T-helper 17 cell (primary cell): ENCODE measurements around the gene PILRB. TPM values are rescaled to one million over a fixed set of nuclear protein-coding genes. Genes with fewer than 3 reads are reported as not detected.
A peak's percentile ranks its signal among the peaks of the same experiment; 100 is the strongest.
"Not testable (repeated sequence)": the region's sequence is repeated elsewhere in the genome, so short reads cannot be mapped to it uniquely, and the experiment has no call there.

Experiments used
- ATAC-seq: fragments of 150-1000 bp; cut with Tn5 transposase; 2 replicates; pipeline ENCODE4 v1.10.0; 2021; ENCODE audit warnings: mild to moderate bottlenecking, moderate library complexity
- DNase-seq, 3 donors: peaks; one replicate each; pipeline versions ENCODE4 v3.0.0 to v3.0.0-alpha.2; 2020 to 2021
- H3K9me3 ChIP-seq: one replicate; pipeline ENCODE4 v1.7.0; 2013; ENCODE audit warnings: low read length, mild to moderate bottlenecking; ENCODE audit not compliant: control insufficient read depth, poor library complexity, severe bottlenecking
- H3K27ac Mint-ChIP-seq: one replicate; pipeline ENCODE4 v1.8.0; 2022; ENCODE audit warnings: mild to moderate bottlenecking, moderate library complexity, mixed read lengths
- H3K27me3 Mint-ChIP-seq: one replicate; pipeline ENCODE4 v1.8.0; 2022; ENCODE audit warnings: mixed read lengths
- H3K36me3 Mint-ChIP-seq: one replicate; pipeline ENCODE4 v1.8.0; 2022; ENCODE audit warnings: low read depth, mixed read lengths
- H3K4me1 Mint-ChIP-seq: one replicate; pipeline ENCODE4 v1.8.0; 2022; ENCODE audit warnings: mild to moderate bottlenecking, mixed read lengths
- H3K4me3 Mint-ChIP-seq: one replicate; pipeline ENCODE4 v1.8.0; 2022; ENCODE audit warnings: mild to moderate bottlenecking, moderate library complexity, mixed read lengths
- total RNA-seq, 4 donors: library from RNA in 2 of 4; stranded (reverse) in 2 of 4; gene quantifications; one replicate each; pipeline ENCODE4 v1.2.3 and lab custom pipeline; 2022 to 2026

The PILRB gene
- total RNA-seq = 10 to 100 TPM; 71.6 to 97.2 TPM
- total RNA-seq (lab: John Stamatoyannopoulos, UW) = 15.7 to 29.3 reads per million in 2 donors

- peaks cover 9% of the 10 kb centered on the region for H3K36me3 Mint-ChIP-seq
- no peak within 1 kb of the TSS for H3K4me3 Mint-ChIP-seq
- DNase-seq (no peak), ATAC-seq (no peak)
- H3K4me1 Mint-ChIP-seq = peaks cover 3% of the 10 kb centered on the region
- no peaks in the 10 kb centered on the region for H3K9me3 ChIP-seq
- H3K27ac Mint-ChIP-seq = peak within 1 kb of the TSS; percentile 83
- H3K27me3 Mint-ChIP-seq = no peaks in the 10 kb centered on the region
These were observed at the start of gene PILRB for GRCh38 chr7:100358027-100358856. TSS of gene PILRB (plus strand) at chr7:100358117. CDS start at chr7:100358303, 186 bp downstream.

GRCh38 chr7:100318329-100318728, 39.6 kb upstream of the PILRB start:
- H3K27me3 Mint-ChIP-seq, H3K4me1 Mint-ChIP-seq, H3K9me3 ChIP-seq, ATAC-seq, DNase-seq, H3K36me3 Mint-ChIP-seq: not testable (repeated sequence)
- H3K27ac Mint-ChIP-seq = peak overlapping the region; percentile 6
- peak overlapping the region; percentile 46 for H3K4me3 Mint-ChIP-seq

GRCh38 chr7:100321648-100322047, 36.3 kb upstream of the PILRB start:
- not testable (repeated sequence) for ATAC-seq, H3K27me3 Mint-ChIP-seq, H3K4me3 Mint-ChIP-seq, H3K27ac Mint-ChIP-seq, DNase-seq, H3K36me3 Mint-ChIP-seq, H3K9me3 ChIP-seq
- H3K4me1 Mint-ChIP-seq = peaks cover 10% of the 10 kb centered on the region

- ATAC-seq, H3K9me3 ChIP-seq, H3K4me1 Mint-ChIP-seq, H3K27me3 Mint-ChIP-seq, H3K4me3 Mint-ChIP-seq, DNase-seq, H3K36me3 Mint-ChIP-seq, H3K27ac Mint-ChIP-seq: not testable (repeated sequence)
These were observed 33.7 kb upstream of the PILRB start for GRCh38 chr7:100324194-100324593.

- H3K36me3 Mint-ChIP-seq, H3K4me1 Mint-ChIP-seq, H3K4me3 Mint-ChIP-seq, H3K9me3 ChIP-seq, H3K27me3 Mint-ChIP-seq, ATAC-seq, DNase-seq, H3K27ac Mint-ChIP-seq: not testable (repeated sequence)
These were observed 32.2 kb upstream of the PILRB start for GRCh38 chr7:100325671-100326070.

DNA sequence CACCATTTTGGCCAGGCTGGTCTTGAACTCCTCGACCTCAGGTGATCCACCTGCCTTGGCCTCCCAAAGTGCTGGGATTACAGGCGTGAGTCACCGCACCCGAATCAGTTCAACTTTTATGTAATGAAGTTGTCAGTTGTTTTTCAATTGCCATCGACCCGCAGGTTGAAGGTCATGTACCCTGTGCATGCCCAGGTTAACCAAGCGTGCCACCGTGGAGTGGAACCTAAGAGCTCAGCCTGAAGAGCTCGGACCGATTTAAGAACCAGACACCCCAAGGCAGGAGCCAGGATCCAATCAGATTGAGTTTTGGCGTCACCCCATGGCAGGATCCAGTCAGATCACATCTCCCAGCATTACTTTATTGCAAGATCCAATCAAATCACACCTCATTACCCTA, 31.0 kb upstream of the PILRB start:
- not testable (repeated sequence) for H3K4me3 Mint-ChIP-seq, DNase-seq, H3K4me1 Mint-ChIP-seq, H3K36me3 Mint-ChIP-seq, H3K27ac Mint-ChIP-seq, H3K27me3 Mint-ChIP-seq, ATAC-seq, H3K9me3 ChIP-seq

DNA sequence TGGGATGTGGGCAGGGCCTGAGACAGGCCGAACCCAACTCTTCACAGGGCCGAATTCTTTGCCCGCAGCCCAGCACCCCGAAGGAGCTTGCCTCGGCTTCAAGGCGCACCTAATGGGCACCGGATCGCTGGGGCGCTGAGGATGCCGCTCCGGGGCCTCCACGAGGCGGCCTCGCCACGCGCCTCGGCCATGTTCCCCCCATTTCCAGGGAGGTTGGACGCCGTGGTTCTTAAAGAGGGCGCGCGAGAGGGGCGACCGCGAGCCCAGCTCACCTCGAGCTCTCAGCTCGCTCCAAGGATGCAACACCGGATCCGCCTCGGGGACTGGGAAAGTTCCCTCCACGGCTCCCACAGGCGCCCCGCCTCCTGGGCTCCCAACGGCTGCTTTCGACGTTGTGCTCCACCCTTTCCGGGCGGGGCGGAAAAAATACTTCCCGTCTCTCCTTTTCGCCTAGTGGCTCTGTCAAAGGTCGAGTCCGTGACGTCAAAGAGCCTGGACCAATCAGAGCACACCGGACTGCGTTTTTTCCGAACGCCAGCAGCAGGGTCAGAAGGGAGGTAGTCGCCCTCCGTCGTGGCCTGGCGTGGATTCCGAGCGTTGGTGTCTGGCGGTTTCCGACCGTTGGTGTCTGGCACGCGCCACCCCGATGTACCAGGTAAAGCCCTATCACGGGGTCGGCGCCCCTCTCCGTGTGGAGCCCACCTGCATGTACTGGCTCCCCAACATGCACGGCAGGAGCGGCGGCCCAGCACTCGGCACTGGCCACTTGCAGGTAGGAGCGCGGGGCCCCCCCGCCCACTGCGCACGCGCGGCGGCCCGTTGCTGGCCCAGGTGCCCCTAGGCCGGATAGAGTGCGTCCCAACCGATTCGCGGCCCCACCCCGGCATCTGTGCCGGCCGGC, 22.1 kb upstream of the PILRB start:
- not testable (repeated sequence) for H3K36me3 Mint-ChIP-seq, H3K27me3 Mint-ChIP-seq, H3K9me3 ChIP-seq
- peak; percentile 90 for ATAC-seq
- peaks cover 15% of the 10 kb centered on the region for H3K4me1 Mint-ChIP-seq
- peak; percentile 65 to 87 (median 81) for DNase-seq
- H3K27ac Mint-ChIP-seq = peak overlapping the region; percentile 93
- H3K4me3 Mint-ChIP-seq = peak overlapping the region; percentile 94

DNA sequence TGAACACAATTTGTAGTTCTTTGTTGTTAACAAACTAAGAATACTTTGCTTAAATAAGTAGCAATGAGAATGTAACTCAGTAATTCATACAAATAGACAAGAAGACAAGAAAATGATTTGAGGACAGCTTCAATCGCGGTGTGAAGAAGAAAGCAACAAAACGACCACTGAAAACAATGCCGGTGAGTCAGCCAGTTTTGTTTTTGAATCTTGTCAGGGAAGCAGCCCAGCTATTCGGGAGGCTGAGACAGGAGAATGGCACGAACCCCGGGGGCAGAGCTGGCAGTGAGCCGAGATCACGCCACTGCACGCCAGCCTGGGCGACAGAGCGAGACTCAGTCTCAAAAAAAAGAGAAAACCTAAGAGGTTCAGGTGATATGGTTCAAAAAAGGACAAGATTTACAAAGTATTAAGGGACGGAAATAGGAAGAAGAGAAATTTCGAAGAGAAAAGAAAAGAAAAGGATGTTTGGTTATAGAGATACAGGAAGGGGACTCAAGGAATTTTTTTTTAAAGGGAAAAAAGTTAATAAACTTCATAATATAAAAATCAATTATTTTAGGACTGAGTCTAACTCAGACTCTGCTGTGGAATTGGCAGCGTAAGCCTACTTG, 19.7 kb upstream of the PILRB start:
- not testable (repeated sequence) for H3K36me3 Mint-ChIP-seq

DNA sequence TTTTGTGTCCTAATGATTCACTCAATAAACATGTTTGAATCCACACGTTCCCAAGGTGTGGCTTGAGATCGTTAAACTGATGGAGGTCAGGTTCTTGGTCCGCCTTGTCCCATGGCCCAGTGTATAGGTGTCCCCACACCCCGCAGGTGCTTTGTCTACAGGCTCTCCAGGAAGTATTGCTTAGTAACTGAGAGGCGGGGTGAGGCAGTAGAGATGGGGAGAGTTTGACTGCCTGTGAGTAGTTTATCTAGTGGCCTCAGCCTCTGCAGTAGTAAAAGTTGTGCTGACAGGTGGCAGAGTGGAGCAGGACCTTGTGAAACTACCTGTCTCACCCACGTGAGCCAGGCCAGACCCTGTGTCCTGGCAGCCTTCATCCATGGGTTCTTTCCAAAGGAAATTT, 16.6 kb upstream of the PILRB start:
- not testable (repeated sequence) for H3K27me3 Mint-ChIP-seq, DNase-seq, H3K9me3 ChIP-seq, ATAC-seq, H3K4me3 Mint-ChIP-seq, H3K36me3 Mint-ChIP-seq
- peak overlapping the region; percentile 98 for H3K27ac Mint-ChIP-seq
- H3K4me1 Mint-ChIP-seq = peaks cover 14% of the 10 kb centered on the region

More for the DNA sequence above, 19.7 kb upstream of the PILRB start:
- not testable (repeated sequence) for H3K4me3 Mint-ChIP-seq, H3K27me3 Mint-ChIP-seq, H3K9me3 ChIP-seq, ATAC-seq, DNase-seq
- Mint-ChIP-seq H3K27ac (peak overlapping the region; percentile 57), H3K4me1 (peaks cover 16% of the 10 kb centered on the region)

DNA sequence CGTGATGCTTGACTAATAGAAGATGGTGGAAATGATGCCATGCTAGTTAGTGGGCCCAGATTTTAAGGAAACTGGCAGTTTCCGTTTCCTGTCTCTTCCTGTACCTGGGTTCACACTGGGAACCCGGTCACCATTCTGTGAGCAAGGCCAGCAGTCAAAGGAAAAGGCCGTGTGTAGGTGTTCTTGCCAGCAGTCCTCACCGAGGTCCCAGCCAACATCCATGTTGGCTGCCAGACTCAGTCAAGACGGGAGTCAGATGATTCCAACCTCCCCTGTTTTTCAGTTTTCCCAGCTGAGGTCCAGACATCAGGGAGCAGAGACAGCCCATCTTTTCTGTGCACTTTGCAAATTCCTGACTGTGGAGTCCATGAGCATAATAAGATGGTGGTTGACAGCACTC, 15.2 kb upstream of the PILRB start:
- peak overlapping the region; percentile 98 for H3K27ac Mint-ChIP-seq
- no peaks in the 10 kb centered on the region for H3K27me3 Mint-ChIP-seq
- H3K4me3 Mint-ChIP-seq = no peak overlapping the region
- DNase-seq (no peak), ATAC-seq (no peak)
- no peaks in the 10 kb centered on the region for H3K9me3 ChIP-seq
- H3K36me3 Mint-ChIP-seq = no peaks in the 10 kb centered on the region
- peaks cover 14% of the 10 kb centered on the region for H3K4me1 Mint-ChIP-seq

- ATAC-seq, H3K36me3 Mint-ChIP-seq, H3K27me3 Mint-ChIP-seq, H3K9me3 ChIP-seq, DNase-seq: not testable (repeated sequence)
- Mint-ChIP-seq H3K4me1 (peaks cover 11% of the 10 kb centered on the region), H3K4me3 (peak overlapping the region; percentile 78), H3K27ac (peak overlapping the region; percentile 98)
These were observed 13.8 kb upstream of the PILRB start for GRCh38 chr7:100344124-100344559.

GRCh38 chr7:100344560-100345287, 13.2 kb upstream of the PILRB start:
- Mint-ChIP-seq H3K27ac (peak overlapping the region; percentile 98), H3K4me1 (peaks cover 11% of the 10 kb centered on the region), H3K4me3 (peak overlapping the region; percentile 78)
- peak; percentile 63 to 76 (median 67) for DNase-seq
- not testable (repeated sequence) for H3K36me3 Mint-ChIP-seq, H3K27me3 Mint-ChIP-seq, H3K9me3 ChIP-seq
- ATAC-seq = peak; percentile 82
